Fibroblast of pulmonary artery (primary cell): ENCODE results near the gene C8A.

Source experiments
- DNase-seq: peaks from one replicate; pipeline ENCODE4 v3.0.0-alpha.2; 2010; ENCODE audit warnings: low read depth
- H3K4me3 ChIP-seq: replicated peaks from 2 replicates; pipeline ENCODE4 v1.5.1; 2011; ENCODE audit warnings: low read depth, mild to moderate bottlenecking, control low read depth, low read length, moderate library complexity
- CTCF ChIP-seq: IDR thresholded peaks from 2 replicates; pipeline ENCODE4 v1.5.1; 2011; ENCODE audit warnings: mild to moderate bottlenecking, control low read depth, low read length, inconsistent platforms; ENCODE audit errors: missing control alignments

C8A gene

GRCh38 chr1:56863265-56863992 is 8.8 kb downstream of the C8A start:
- no peak overlapping the region for H3K4me3 ChIP-seq
- TF ChIP-seq CTCF: no peak
- no peak for DNase-seq

- no peak for TF ChIP-seq CTCF
- no peak for DNase-seq
These were observed 9.8 kb downstream of the C8A start for GRCh38 chr1:56864430-56864829.

GRCh38 chr1:56866656-56867055 is 12.1 kb downstream of the C8A start:
- TF ChIP-seq CTCF: no peak
- no peak overlapping the region for H3K4me3 ChIP-seq
- DNase-seq: peak; percentile 20

More at GRCh38 chr1:56864430-56864829, 9.8 kb downstream of the C8A start:
- no peak overlapping the region for H3K4me3 ChIP-seq

GRCh38 chr1:56867491-56867890 is 12.9 kb downstream of the C8A start:
- no peak overlapping the region for H3K4me3 ChIP-seq
- no peak for TF ChIP-seq CTCF
- DNase-seq: no peak

- no peak overlapping the region for H3K4me3 ChIP-seq
- no peak for DNase-seq
- TF ChIP-seq CTCF: no peak
These were observed 14.2 kb downstream of the C8A start for GRCh38 chr1:56868761-56869160.

GRCh38 chr1:56872597-56872996 is 18.0 kb downstream of the C8A start:
- H3K4me3 ChIP-seq: no peak overlapping the region
- no peak for TF ChIP-seq CTCF
- DNase-seq: peak; percentile 13

- no peak overlapping the region for H3K4me3 ChIP-seq
- TF ChIP-seq CTCF: no peak
- no peak for DNase-seq
These were observed 18.6 kb downstream of the C8A start for GRCh38 chr1:56873213-56873612.
